OCI-LY1 (cell line): Measurements from ENCODE around the gene PYGM.
"Not testable (repeated sequence)": the region's sequence is repeated elsewhere in the genome, so short reads cannot be mapped to it uniquely, and the experiment has no call there.

ENCODE experiments used
- H2AFZ ChIP-seq: fragments of 200-600 bp; sonication (generic), shearing (Covaris generic); 2 replicates; pipeline ENCODE4 v1.6.0; 2014; ENCODE audit warnings: antibody characterized with exemption, mild to moderate bottlenecking, low read length
- H3F3A ChIP-seq: fragments of 200-600 bp; sonication (generic), shearing (Covaris generic); 2 replicates; pipeline ENCODE4 v1.6.0; 2014; ENCODE audit warnings: mild to moderate bottlenecking, antibody characterized with exemption, low read length, moderate library complexity; ENCODE audit not compliant: insufficient read depth
- H3K27ac ChIP-seq: fragments of 200-600 bp; sonication (generic); 2 replicates; pipeline ENCODE4 v1.5.1; 2014; ENCODE audit warnings: low read length, mixed run types, mild to moderate bottlenecking, low read depth; ENCODE audit not compliant: poor library complexity, severe bottlenecking
- H3K27me3 ChIP-seq: fragments of 200-600 bp; sonication (generic); 2 replicates; pipeline ENCODE4 v1.6.0; 2014; ENCODE audit warnings: antibody characterized with exemption, mild to moderate bottlenecking, low read length, moderate library complexity; ENCODE audit not compliant: insufficient read depth
- H3K36me3 ChIP-seq: fragments of 200-600 bp; sonication (generic); 2 replicates; pipeline ENCODE4 v1.6.1; 2014; ENCODE audit warnings: mild to moderate bottlenecking, antibody characterized with exemption, low read length, moderate library complexity, mixed read lengths; ENCODE audit not compliant: insufficient read depth
- H3K4me1 ChIP-seq: fragments of 200-600 bp; sonication (generic); 2 replicates; pipeline ENCODE4 v1.5.1; 2014; ENCODE audit warnings: mild to moderate bottlenecking, low read length, moderate library complexity; ENCODE audit not compliant: insufficient read depth, severe bottlenecking
- H3K4me2 ChIP-seq: fragments of 200-600 bp; sonication (generic), shearing (Covaris generic); 2 replicates; pipeline ENCODE4 v1.6.1; 2014; ENCODE audit warnings: low read length
- H3K4me3 ChIP-seq: fragments of 200-600 bp; sonication (generic); 2 replicates; pipeline ENCODE4 v1.5.1; 2014; ENCODE audit warnings: low read length, low read depth, mild to moderate bottlenecking, mixed read lengths; ENCODE audit not compliant: poor library complexity, severe bottlenecking
- H3K79me2 ChIP-seq: fragments of 200-600 bp; shearing (Covaris generic); 2 replicates; pipeline ENCODE4 v1.6.1; 2016; ENCODE audit warnings: mixed run types, low read length, mixed read lengths; ENCODE audit not compliant: insufficient read depth
- H3K9ac ChIP-seq: fragments of 200-600 bp; sonication (generic), shearing (Covaris generic); 2 replicates; pipeline ENCODE4 v1.6.1; 2014; ENCODE audit warnings: mild to moderate bottlenecking, low read length, mixed read lengths
- H3K9me2 ChIP-seq: fragments of 200-600 bp; sonication (generic), shearing (Covaris generic); 2 replicates; pipeline ENCODE4 v1.6.1; 2014; ENCODE audit warnings: low read depth, mild to moderate bottlenecking, low read length, mixed read lengths
- H3K9me3 ChIP-seq: fragments of 200-600 bp; shearing (Covaris generic); 2 replicates; pipeline ENCODE4 v1.6.1; 2014; ENCODE audit warnings: low read length, mixed read lengths
- H4K20me1 ChIP-seq: fragments of 200-600 bp; sonication (generic), shearing (Covaris generic); 2 replicates; pipeline ENCODE4 v1.6.0; 2016; ENCODE audit warnings: mild to moderate bottlenecking, low read length; ENCODE audit not compliant: insufficient read depth
- EZH2 ChIP-seq: fragments of 200-600 bp; sonication (generic), shearing (Covaris generic); IDR thresholded peaks from 2 replicates; pipeline ENCODE4 v1.8.0; 2017; ENCODE audit warnings: borderline replicate concordance, mixed run types, mild to moderate bottlenecking, antibody characterized with exemption, low read length, moderate library complexity, mixed read lengths
- TF ChIP-seq, protein P1 (sequence below): fragments of 200-600 bp; sonication (generic), shearing (Covaris generic); IDR thresholded peaks from 2 replicates; pipeline ENCODE4 v1.5.1; 2017; ENCODE audit warnings: mild to moderate bottlenecking, antibody characterized with exemption, low read length, moderate library complexity, mixed read lengths

The PYGM gene

DNA sequence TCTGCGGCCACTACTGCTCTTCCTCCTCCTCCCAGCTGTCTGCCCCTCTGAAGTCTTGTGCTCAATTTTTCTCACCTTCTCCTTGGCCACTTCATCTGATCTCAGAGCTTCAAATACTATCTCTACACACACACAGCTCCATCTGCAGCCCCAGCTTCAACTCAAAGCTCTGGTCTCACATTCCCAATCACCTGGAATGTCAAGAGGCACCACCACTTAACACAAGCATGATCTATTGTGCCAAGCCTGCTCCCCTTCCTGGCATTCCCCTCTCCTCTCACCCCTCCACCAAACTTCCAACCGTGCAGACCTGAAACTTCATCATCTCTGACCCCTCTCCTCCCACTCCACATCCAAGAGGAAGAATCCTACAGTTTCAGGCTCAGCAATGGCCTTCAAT lies 54.3 kb downstream of the PYGM start:
- H3K4me3 ChIP-seq = no peak overlapping the region
- no peak overlapping the region for H2AFZ ChIP-seq
- H3K4me1 ChIP-seq = no peaks in the 10 kb centered on the region
- no peak overlapping the region for H3K27ac ChIP-seq
- no peaks in the 10 kb centered on the region for H3K9me2 ChIP-seq
- H3K9ac ChIP-seq = no peak overlapping the region
- no peak overlapping the region for H3K4me2 ChIP-seq
- H3K79me2 ChIP-seq = no peaks in the 10 kb centered on the region
- no peaks in the 10 kb centered on the region for H3F3A ChIP-seq
- peaks cover under 1% of the 10 kb centered on the region; the same call in 1 of the 2 replicates for H3K27me3 ChIP-seq
- H3K36me3 ChIP-seq = no peaks in the 10 kb centered on the region
- TF ChIP-seq, protein P1, sequence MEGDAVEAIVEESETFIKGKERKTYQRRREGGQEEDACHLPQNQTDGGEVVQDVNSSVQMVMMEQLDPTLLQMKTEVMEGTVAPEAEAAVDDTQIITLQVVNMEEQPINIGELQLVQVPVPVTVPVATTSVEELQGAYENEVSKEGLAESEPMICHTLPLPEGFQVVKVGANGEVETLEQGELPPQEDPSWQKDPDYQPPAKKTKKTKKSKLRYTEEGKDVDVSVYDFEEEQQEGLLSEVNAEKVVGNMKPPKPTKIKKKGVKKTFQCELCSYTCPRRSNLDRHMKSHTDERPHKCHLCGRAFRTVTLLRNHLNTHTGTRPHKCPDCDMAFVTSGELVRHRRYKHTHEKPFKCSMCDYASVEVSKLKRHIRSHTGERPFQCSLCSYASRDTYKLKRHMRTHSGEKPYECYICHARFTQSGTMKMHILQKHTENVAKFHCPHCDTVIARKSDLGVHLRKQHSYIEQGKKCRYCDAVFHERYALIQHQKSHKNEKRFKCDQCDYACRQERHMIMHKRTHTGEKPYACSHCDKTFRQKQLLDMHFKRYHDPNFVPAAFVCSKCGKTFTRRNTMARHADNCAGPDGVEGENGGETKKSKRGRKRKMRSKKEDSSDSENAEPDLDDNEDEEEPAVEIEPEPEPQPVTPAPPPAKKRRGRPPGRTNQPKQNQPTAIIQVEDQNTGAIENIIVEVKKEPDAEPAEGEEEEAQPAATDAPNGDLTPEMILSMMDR = no peak
- H3K9me3 ChIP-seq = no peaks in the 10 kb centered on the region
- H4K20me1 ChIP-seq = no peaks in the 10 kb centered on the region

DNA sequence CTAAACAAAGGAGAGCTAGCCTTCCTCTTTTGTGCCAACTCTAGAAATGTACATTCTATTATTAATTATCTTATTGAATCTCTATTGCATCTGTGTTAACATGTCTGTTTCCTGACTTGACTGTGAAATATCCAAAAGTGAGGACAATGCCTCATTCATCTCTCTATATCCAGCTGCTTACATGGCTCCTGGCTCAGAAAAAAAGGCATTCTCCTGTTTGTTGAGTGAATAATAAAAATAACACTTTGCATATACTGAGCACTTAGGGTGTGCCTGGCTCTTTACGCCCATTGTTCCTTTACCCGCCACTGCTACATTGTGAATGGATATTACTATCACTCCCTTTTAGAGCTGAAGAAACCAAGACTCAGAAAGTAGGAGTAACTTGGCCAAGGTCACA lies 56.7 kb downstream of the PYGM start:
- Histone ChIP-seq H3K9me2 (no peaks in the 10 kb centered on the region), H3K9ac (no peak overlapping the region), H2AFZ (no peak overlapping the region), H3K4me2 (no peak overlapping the region), H3K4me3 (no peak overlapping the region), H3K27me3 (peaks cover 6% of the 10 kb centered on the region), H3K27ac (no peak overlapping the region), H3K4me1 (no peaks in the 10 kb centered on the region), H4K20me1 (no peaks in the 10 kb centered on the region), H3F3A (no peaks in the 10 kb centered on the region), H3K36me3 (no peaks in the 10 kb centered on the region), H3K79me2 (no peaks in the 10 kb centered on the region), H3K9me3 (no peaks in the 10 kb centered on the region)
- TF ChIP-seq, protein P1 = no peak
- TF ChIP-seq EZH2 = no peak

DNA sequence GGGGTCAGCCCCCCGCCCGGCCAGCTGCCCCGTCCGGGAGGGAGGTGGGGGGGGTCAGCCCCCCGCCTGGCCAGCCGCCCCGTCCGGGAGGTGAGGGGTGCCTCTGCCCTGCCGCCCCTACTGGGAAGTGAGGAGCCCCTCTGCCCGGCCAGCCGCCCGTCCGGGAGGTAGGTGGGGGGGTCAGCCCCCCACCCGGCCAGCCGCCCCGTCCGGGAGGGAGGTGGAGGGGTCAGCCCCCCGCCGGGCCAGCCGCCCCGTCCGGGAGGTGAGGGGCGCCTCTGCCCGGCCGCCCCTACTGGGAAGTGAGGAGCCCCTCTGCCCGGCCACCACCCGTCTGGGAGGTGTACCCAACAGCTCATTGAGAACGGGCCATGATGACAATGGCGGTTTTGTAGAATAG lies 57.8 kb downstream of the PYGM start:
- not testable (repeated sequence) for H2AFZ ChIP-seq, H4K20me1 ChIP-seq, H3K4me1 ChIP-seq, H3K4me2 ChIP-seq, H3K27ac ChIP-seq, H3K4me3 ChIP-seq, H3K9ac ChIP-seq, H3K27me3 ChIP-seq, H3K9me2 ChIP-seq, H3K36me3 ChIP-seq, H3K9me3 ChIP-seq, H3F3A ChIP-seq, H3K79me2 ChIP-seq

DNA sequence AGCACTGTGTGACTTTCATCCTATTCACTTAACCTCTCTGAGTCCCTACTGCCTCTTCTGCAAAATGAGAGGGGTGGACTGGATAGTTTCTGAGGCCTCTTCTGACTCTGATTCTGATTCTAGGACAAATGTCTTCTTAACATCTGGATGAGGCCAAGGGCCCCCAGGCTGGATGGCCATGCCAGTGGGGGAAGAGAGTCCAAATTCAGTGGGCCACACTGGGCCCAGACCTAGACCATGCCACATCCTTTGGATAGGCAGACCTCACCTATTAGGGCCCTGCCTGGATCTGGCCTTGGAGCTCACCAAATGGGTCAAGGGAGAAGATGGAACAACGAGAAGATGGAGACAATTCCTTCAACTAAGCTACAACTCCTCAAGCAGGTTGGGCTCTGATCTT lies 61.3 kb downstream of the PYGM start:
- peaks cover 9% of the 10 kb centered on the region for H3K4me1 ChIP-seq
- H3K9me2 ChIP-seq = no peaks in the 10 kb centered on the region
- no peak overlapping the region for H2AFZ ChIP-seq
- no peaks in the 10 kb centered on the region for H3K9me3 ChIP-seq
- no peaks in the 10 kb centered on the region for H3K79me2 ChIP-seq
- peaks cover 6% of the 10 kb centered on the region for H3K27me3 ChIP-seq
- H3K27ac ChIP-seq = no peak overlapping the region
- no peaks in the 10 kb centered on the region for H3F3A ChIP-seq
- no peak for TF ChIP-seq EZH2
- TF ChIP-seq, protein P1 = no peak
- H3K9ac ChIP-seq = no peak overlapping the region
- H3K4me2 ChIP-seq = no peak overlapping the region
- H4K20me1 ChIP-seq = no peaks in the 10 kb centered on the region
- no peak overlapping the region for H3K4me3 ChIP-seq
- no peaks in the 10 kb centered on the region for H3K36me3 ChIP-seq
